Measurements from ENCODE around the gene CLMN. TPM values are rescaled to one million over a fixed set of nuclear protein-coding genes. Genes with fewer than 3 reads are reported as not detected.

CLMN gene
- total RNA-seq, 1 donor: 1.1 TPM

- TF ChIP-seq CTCF (IDR thresholded peaks at IDR 0.05; ENCODE audit: extremely low read depth, low read depth, low read length): no peak
- DNase-seq (ENCODE audit: insufficient read length, low spot score, missing footprints): no peak
- H3K36me3 ChIP-seq (ENCODE audit: insufficient read depth, low read length): no peaks in the 10 kb centered on the region
- H3K4me1 ChIP-seq (ENCODE audit: insufficient read depth, low read length): no peaks in the 10 kb centered on the region
- H3K4me2 ChIP-seq (ENCODE audit: insufficient read depth, low read length): no peak overlapping the region
- H3K9me3 ChIP-seq (ENCODE audit: low read depth, low read length): peaks cover 2% of the 10 kb centered on the region
- no peaks in the 10 kb centered on the region for H3K27me3 ChIP-seq (ENCODE audit: insufficient read depth, low read length)
- no peak overlapping the region for H3K4me3 ChIP-seq (ENCODE audit: insufficient read depth, low read length)
- H2AFZ ChIP-seq (ENCODE audit: low read length): no peak overlapping the region
- no peak overlapping the region for H3K27ac ChIP-seq (ENCODE audit: low read depth, low read length)
- H3K79me2 ChIP-seq (ENCODE audit: insufficient read depth, low read length): no peaks in the 10 kb centered on the region
- H4K20me1 ChIP-seq (ENCODE audit: insufficient read depth, low read length): no peaks in the 10 kb centered on the region
These were observed 23.9 kb downstream of the CLMN start for GRCh38 chr14:95295600-95296376.

- TF ChIP-seq CTCF (IDR thresholded peaks at IDR 0.05; ENCODE audit: extremely low read depth, low read depth, low read length): no peak
- no peaks in the 10 kb centered on the region for H4K20me1 ChIP-seq (ENCODE audit: insufficient read depth, low read length)
These were observed 24.7 kb downstream of the CLMN start for GRCh38 chr14:95294834-95295599.

GRCh38 chr14:95294320-95294719, 25.4 kb downstream of the CLMN start:
- Histone ChIP-seq H3K36me3 (ENCODE audit: insufficient read depth, low read length) (no peaks in the 10 kb centered on the region), H3K4me2 (ENCODE audit: insufficient read depth, low read length) (no peak overlapping the region), H3K79me2 (ENCODE audit: insufficient read depth, low read length) (no peaks in the 10 kb centered on the region), H3K27ac (ENCODE audit: low read depth, low read length) (no peak overlapping the region), H2AFZ (ENCODE audit: low read length) (no peak overlapping the region), H3K4me1 (ENCODE audit: insufficient read depth, low read length) (no peaks in the 10 kb centered on the region), H3K9me3 (ENCODE audit: low read depth, low read length) (peaks cover 2% of the 10 kb centered on the region), H3K27me3 (ENCODE audit: insufficient read depth, low read length) (no peaks in the 10 kb centered on the region), H4K20me1 (ENCODE audit: insufficient read depth, low read length) (no peaks in the 10 kb centered on the region), H3K4me3 (ENCODE audit: insufficient read depth, low read length) (no peak overlapping the region)
- DNase-seq (ENCODE audit: insufficient read length, low spot score, missing footprints): no peak
- no peak for TF ChIP-seq CTCF (IDR thresholded peaks at IDR 0.05; ENCODE audit: extremely low read depth, low read depth, low read length)

More at GRCh38 chr14:95294834-95295599, 24.7 kb downstream of the CLMN start:
- no peak overlapping the region for H3K4me2 ChIP-seq (ENCODE audit: insufficient read depth, low read length)
- DNase-seq (ENCODE audit: insufficient read length, low spot score, missing footprints): peak; percentile 44
- H3K27me3 ChIP-seq (ENCODE audit: insufficient read depth, low read length): no peaks in the 10 kb centered on the region
- no peaks in the 10 kb centered on the region for H3K79me2 ChIP-seq (ENCODE audit: insufficient read depth, low read length)
- no peak overlapping the region for H3K27ac ChIP-seq (ENCODE audit: low read depth, low read length)
- H3K9me3 ChIP-seq (ENCODE audit: low read depth, low read length): peaks cover 2% of the 10 kb centered on the region
- no peak overlapping the region for H2AFZ ChIP-seq (ENCODE audit: low read length)
- no peaks in the 10 kb centered on the region for H3K36me3 ChIP-seq (ENCODE audit: insufficient read depth, low read length)
- no peak overlapping the region for H3K4me3 ChIP-seq (ENCODE audit: insufficient read depth, low read length)
- H3K4me1 ChIP-seq (ENCODE audit: insufficient read depth, low read length): no peaks in the 10 kb centered on the region

GRCh38 chr14:95293449-95293848, 26.3 kb downstream of the CLMN start:
- H3K36me3 ChIP-seq (ENCODE audit: insufficient read depth, low read length): no peaks in the 10 kb centered on the region
- H4K20me1 ChIP-seq (ENCODE audit: insufficient read depth, low read length): no peaks in the 10 kb centered on the region
- no peak overlapping the region for H3K27ac ChIP-seq (ENCODE audit: low read depth, low read length)
- no peak for TF ChIP-seq CTCF (IDR thresholded peaks at IDR 0.05; ENCODE audit: extremely low read depth, low read depth, low read length)
- H3K9me3 ChIP-seq (ENCODE audit: low read depth, low read length): peaks cover 2% of the 10 kb centered on the region
- no peak overlapping the region for H3K4me3 ChIP-seq (ENCODE audit: insufficient read depth, low read length)
- H3K79me2 ChIP-seq (ENCODE audit: insufficient read depth, low read length): no peaks in the 10 kb centered on the region
- no peaks in the 10 kb centered on the region for H3K4me1 ChIP-seq (ENCODE audit: insufficient read depth, low read length)
- no peak for DNase-seq (ENCODE audit: insufficient read length, low spot score, missing footprints)
- H3K27me3 ChIP-seq (ENCODE audit: insufficient read depth, low read length): no peaks in the 10 kb centered on the region
- H3K4me2 ChIP-seq (ENCODE audit: insufficient read depth, low read length): no peak overlapping the region
- H2AFZ ChIP-seq (ENCODE audit: low read length): no peak overlapping the region
